NCI-H2107 (cell line): Measurements from ENCODE around the gene PICALM.

Source experiments
- DNase-seq: peaks from one replicate; lab custom pipeline; 2025; lab: John Stamatoyannopoulos, UW

The PICALM gene

DNA sequence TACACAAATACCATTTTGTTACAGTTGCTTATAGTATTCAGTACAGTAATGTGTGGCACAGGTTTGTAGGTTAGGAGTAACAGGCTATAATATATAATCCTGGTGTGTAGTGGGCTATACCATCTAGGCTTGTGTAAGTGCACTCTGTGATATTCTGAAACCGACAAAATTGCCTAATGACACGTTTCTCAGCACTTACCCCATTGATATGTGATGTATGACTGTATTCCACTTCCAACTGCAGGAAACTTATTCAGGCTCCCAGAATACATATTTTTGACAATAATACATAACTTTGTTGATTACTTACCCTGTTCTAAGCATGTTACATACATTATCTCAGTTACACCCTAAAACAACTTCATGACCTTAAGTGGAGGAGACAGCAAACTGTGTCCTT, 5.1 kb upstream of the PICALM start:
- DNase-seq = no peak

- no peak for DNase-seq
These were observed 3.3 kb upstream of the PICALM start for GRCh38 chr11:86072211-86072610.

GRCh38 chr11:86070142-86071056, 1.5 kb upstream of the PICALM start:
- no peak for DNase-seq

GRCh38 chr11:86069408-86070101, 671 bp upstream of the PICALM start:
- DNase-seq = no peak

DNA sequence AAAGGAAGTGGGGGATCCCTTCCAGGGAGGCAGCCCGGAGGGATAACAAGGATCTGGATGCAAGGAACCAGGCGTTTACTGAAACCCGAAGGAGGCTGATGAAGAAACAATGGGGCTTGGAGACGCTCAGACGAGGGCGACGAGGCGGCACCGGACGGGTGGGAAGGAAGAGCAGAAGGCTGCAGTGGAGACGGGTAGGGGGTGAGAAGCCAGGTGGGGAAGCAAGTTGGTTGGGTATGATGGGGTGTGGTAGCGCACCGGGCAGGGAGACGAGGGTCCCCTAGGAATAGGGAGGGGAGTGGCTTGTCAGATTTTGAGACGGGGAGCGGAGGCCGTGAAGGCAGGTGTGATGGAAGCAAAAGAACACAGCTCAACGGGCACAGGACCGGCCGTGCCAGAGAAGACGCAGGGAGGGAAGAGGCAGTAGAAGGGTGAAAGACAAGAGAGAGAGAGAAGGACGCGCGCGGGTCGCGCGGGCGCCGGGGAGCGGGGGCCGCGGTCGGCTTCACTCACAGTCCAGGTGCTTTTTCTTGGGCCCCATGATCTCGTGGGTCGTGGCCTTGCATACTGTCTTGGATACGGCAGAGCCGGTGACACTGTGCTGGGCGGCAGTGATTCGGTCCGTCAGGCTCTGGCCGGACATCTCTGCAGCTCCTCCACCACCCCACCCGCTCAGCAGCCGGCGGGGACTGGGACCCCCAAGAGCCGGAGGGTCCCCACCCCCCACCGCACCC, 579 bp downstream of the PICALM start:
- no peak for DNase-seq

GRCh38 chr11:86067851-86068137, 1.1 kb downstream of the PICALM start:
- no peak for DNase-seq

DNA sequence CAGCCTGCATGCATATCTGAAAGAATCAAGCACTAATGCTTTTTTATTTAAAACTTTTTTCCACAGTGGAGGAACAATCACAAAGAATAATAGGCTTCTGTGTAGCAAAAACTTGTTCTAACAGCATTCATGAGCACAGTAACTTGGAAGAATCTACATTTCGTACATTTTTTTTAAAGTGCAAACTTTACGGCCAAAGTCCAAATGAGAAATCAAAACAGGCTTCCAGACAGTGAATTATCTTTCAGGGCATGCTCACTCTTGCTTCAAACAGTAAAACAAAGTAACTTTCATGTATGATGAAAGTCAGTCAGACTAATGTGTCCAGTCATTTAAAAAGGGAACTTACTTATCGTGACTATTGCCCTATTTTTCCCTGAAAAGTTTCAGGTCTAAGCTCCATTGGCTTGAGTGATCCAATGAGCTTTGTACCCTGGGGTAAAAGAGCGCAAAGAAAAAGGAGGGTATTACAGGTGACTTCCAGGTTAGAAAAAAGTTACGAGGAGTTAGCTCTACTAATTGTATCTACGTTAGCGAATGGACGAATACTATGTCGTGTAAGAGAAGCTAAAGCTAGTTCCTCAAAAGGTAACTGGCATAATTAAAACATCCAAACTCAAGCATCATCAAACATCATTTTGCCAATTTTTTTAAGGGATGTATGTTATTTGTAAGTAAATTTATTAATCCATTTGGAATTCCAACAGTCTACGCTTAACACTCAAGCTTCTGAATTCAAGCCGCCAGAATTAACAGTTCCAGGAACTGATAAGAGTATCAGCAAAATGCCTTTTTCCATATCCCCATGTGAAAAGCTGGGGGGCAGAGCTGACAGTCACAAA, 1.7 kb downstream of the PICALM start:
- no peak for DNase-seq

- no peak for DNase-seq
These were observed 2.3 kb downstream of the PICALM start for GRCh38 chr11:86066657-86067008.

GRCh38 chr11:86066033-86066432, 2.9 kb downstream of the PICALM start:
- no peak for DNase-seq

- DNase-seq = no peak
These were observed 4.6 kb downstream of the PICALM start for GRCh38 chr11:86064220-86064803.

- DNase-seq = no peak
These were observed 5.3 kb downstream of the PICALM start for GRCh38 chr11:86063536-86063935.

- no peak for DNase-seq
These were observed 6.2 kb downstream of the PICALM start for GRCh38 chr11:86062719-86063118.

- no peak for DNase-seq
These were observed 7.2 kb downstream of the PICALM start for GRCh38 chr11:86061483-86062205.

DNA sequence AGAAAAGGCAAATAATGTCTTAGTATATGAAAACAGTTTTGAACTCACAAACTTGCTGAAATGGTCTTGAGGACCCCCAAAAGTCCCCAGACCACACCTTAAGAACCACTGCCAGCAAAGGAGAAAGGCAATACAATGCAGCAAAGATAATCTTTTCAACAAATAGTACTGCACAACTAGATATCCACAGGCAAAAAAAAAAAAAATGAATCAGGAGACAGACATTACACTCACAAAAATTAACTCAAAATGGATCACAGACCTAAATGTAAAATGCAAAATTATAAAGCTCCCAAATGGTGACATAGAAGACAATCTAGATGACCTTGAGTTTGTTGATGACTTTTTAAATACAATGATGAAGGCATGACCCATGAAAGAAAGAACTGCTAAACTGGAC, 8.3 kb downstream of the PICALM start:
- no peak for DNase-seq

- no peak for DNase-seq
These were observed 10.5 kb downstream of the PICALM start for GRCh38 chr11:86058360-86058759.

- no peak for DNase-seq
These were observed 12.5 kb downstream of the PICALM start for GRCh38 chr11:86056351-86056854.

DNA sequence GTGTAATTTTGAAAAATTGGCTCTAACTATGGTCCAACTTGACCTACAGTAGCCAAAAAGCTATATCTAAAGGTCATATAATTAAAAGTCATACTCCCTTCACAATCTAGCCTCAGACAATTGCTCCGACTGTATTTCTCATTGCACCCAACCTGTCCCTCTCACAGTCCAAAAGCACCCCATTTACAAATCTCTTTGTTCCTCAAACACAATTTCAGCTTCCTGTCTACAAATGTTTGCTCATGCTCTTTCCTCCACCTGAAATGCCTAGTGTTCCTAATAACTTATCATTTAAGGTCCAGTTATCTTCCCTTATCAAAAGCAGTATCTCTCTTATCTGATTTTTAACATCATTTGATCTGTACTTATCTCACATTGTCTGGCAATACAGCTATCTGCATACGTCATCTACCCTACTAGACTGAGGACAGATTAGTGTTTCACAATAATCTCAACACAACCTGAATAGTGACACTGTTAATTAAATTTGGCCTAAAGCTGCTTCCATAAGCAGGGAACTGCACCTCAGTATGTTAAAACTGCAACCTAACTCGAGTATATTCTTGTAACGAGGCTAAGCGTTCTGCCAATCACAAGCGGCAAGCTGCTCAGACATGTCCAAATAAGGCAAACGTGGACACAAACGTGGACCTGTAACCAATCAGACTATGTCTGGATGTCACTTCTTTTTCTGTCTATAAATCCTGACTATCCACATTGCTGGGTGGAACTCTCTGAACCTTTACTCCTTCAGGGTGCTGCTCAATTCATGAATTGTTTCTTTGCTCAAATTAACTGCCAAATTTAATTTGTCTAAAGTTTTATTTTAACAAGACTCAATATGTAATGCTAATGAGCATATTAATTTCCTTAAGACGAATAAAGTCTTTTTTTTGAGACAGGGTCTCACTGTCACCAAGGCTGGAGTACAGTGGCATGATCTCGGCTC, 15.9 kb downstream of the PICALM start:
- no peak for DNase-seq

- DNase-seq = no peak
These were observed 18.6 kb downstream of the PICALM start for GRCh38 chr11:86050196-86050709.

- DNase-seq = no peak
These were observed 21.5 kb downstream of the PICALM start for GRCh38 chr11:86047275-86047991.
